ENCODE data around the gene CRYL1. TPM values are rescaled to one million over a fixed set of nuclear protein-coding genes. Genes with fewer than 3 reads are reported as not detected.

The CRYL1 gene
- total RNA-seq, 6 experiments from 2014 or later: 10.9 to 13.2 (median 12.0) TPM

- Mint-ChIP-seq H3K4me1 (ENCODE audit: low read depth) (peaks cover 12% of the 10 kb centered on the region; the same call in 1 of the 2 replicates), H3K27me3 (ENCODE audit: insufficient read depth) (peaks cover 43% of the 10 kb centered on the region), H3K4me3 (no peak overlapping the region), H3K36me3 (ENCODE audit: low read depth) (peaks cover 11% of the 10 kb centered on the region; the same call in 1 of the 2 replicates), H3K9me3 (peaks cover 3% of the 10 kb centered on the region; the same call in 1 of the 2 replicates), H3K27ac (no peak overlapping the region)
- DNase-seq: no peak
- no peak for TF ChIP-seq CTCF (IDR thresholded peaks at IDR 0.05)
These were observed 95.4 kb downstream of the CRYL1 start for GRCh38 chr13:20430296-20430695.

GRCh38 chr13:20429682-20430081 is 96.0 kb downstream of the CRYL1 start:
- DNase-seq: no peak
- Mint-ChIP-seq H3K4me1 (ENCODE audit: low read depth) (peaks cover 12% of the 10 kb centered on the region; the same call in 1 of the 2 replicates), H3K27ac (no peak overlapping the region), H3K27me3 (ENCODE audit: insufficient read depth) (peaks cover 41% of the 10 kb centered on the region), H3K36me3 (ENCODE audit: low read depth) (peaks cover 7% of the 10 kb centered on the region; the same call in 1 of the 2 replicates), H3K4me3 (no peak overlapping the region), H3K9me3 (peaks cover 3% of the 10 kb centered on the region; the same call in 1 of the 2 replicates)
- no peak for TF ChIP-seq CTCF (IDR thresholded peaks at IDR 0.05)

- H3K27ac Mint-ChIP-seq: no peak overlapping the region
- no peak overlapping the region for H3K4me3 Mint-ChIP-seq
- no peaks in the 10 kb centered on the region; the same call in 1 of the 2 replicates for H3K36me3 Mint-ChIP-seq (ENCODE audit: low read depth)
- DNase-seq: no peak
- H3K9me3 Mint-ChIP-seq: no peaks in the 10 kb centered on the region
- H3K4me1 Mint-ChIP-seq (ENCODE audit: low read depth): peaks cover 12% of the 10 kb centered on the region; the same call in 1 of the 2 replicates
- TF ChIP-seq CTCF (IDR thresholded peaks at IDR 0.05): no peak
- H3K27me3 Mint-ChIP-seq (ENCODE audit: insufficient read depth): peaks cover 45% of the 10 kb centered on the region
These were observed 96.7 kb downstream of the CRYL1 start for GRCh38 chr13:20428666-20429644.

GRCh38 chr13:20426766-20427448 is 98.8 kb downstream of the CRYL1 start:
- TF ChIP-seq CTCF (IDR thresholded peaks at IDR 0.05): no peak
- H3K4me3 Mint-ChIP-seq: no peak overlapping the region
- H3K27ac Mint-ChIP-seq: no peak overlapping the region
- H3K36me3 Mint-ChIP-seq (ENCODE audit: low read depth): no peaks in the 10 kb centered on the region; the same call in 1 of the 2 replicates
- H3K27me3 Mint-ChIP-seq (ENCODE audit: insufficient read depth): peaks cover 51% of the 10 kb centered on the region
- no peak for DNase-seq
- H3K9me3 Mint-ChIP-seq: no peaks in the 10 kb centered on the region
- H3K4me1 Mint-ChIP-seq (ENCODE audit: low read depth): peaks cover 12% of the 10 kb centered on the region; the same call in 1 of the 2 replicates

GRCh38 chr13:20425819-20426219 is 99.8 kb downstream of the CRYL1 start:
- no peak overlapping the region for H3K4me3 Mint-ChIP-seq
- peaks cover 15% of the 10 kb centered on the region for H3K4me1 Mint-ChIP-seq (ENCODE audit: low read depth)
- no peak overlapping the region for H3K27ac Mint-ChIP-seq
- no peak for DNase-seq
- H3K36me3 Mint-ChIP-seq (ENCODE audit: low read depth): no peaks in the 10 kb centered on the region; the same call in 1 of the 2 replicates
- peaks cover 51% of the 10 kb centered on the region for H3K27me3 Mint-ChIP-seq (ENCODE audit: insufficient read depth)
- H3K9me3 Mint-ChIP-seq: no peaks in the 10 kb centered on the region
- TF ChIP-seq CTCF (IDR thresholded peaks at IDR 0.05): no peak
